Uterus (tissue), 4 donors: ENCODE data around the gene PHAF1. TPM values are rescaled to one million over a fixed set of nuclear protein-coding genes. Genes with fewer than 3 reads are reported as not detected.

Source experiments
- DNase-seq, 2 donors: peaks; one replicate each; pipeline ENCODE4 v3.0.0-alpha.2; 2019 to 2020
- H3K27ac ChIP-seq, 2 donors: fragments of 200-600 bp; sonication (generic); 1 replicate in 1 of 2; 2 replicates in 1 of 2; pipeline ENCODE4 v1.5.1; 2016 to 2018
- H3K27me3 ChIP-seq, 2 donors: fragments of 200-600 bp; sonication (generic); one replicate each; pipeline ENCODE4 v1.5.1; 2018 to 2019; ENCODE audit warnings: control low read depth in 1 of 2
- H3K36me3 ChIP-seq, 2 donors: fragments of 200-600 bp; sonication (generic); one replicate each; pipeline ENCODE4 v1.5.1; 2019; ENCODE audit warnings: control low read depth in 1 of 2
- H3K4me1 ChIP-seq, 2 donors: fragments of 200-600 bp; sonication (generic); one replicate each; pipeline ENCODE4 v1.5.1; 2018 to 2019; ENCODE audit warnings: control low read depth in 1 of 2
- H3K4me3 ChIP-seq, 2 donors: fragments of 200-600 bp; sonication (generic); 1 replicate in 1 of 2; 2 replicates in 1 of 2; pipeline ENCODE4 v1.5.1; 2018 to 2019; ENCODE audit warnings: mild to moderate bottlenecking in 1 of 2
- H3K9me3 ChIP-seq, 2 donors: fragments of 200-600 bp; sonication (generic); one replicate each; pipeline ENCODE4 v1.5.1; 2019; ENCODE audit warnings: control low read depth in 1 of 2
- CTCF ChIP-seq, 4 experiments: fragments of 200-600 bp in 2 of 4; fragments of 450-650 bp in 2 of 4; sonication (generic) in 2 of 4; IDR thresholded peaks; one replicate each; pipeline ENCODE4 v1.5.1; 2016 to 2019; ENCODE audit warnings: antibody characterized with exemption in 4 of 4, mild to moderate bottlenecking in 2 of 4, moderate library complexity in 1 of 4
- POLR2A ChIP-seq, 2 donors: fragments of 450-650 bp; IDR thresholded peaks; one replicate each; pipeline ENCODE4 v1.6.1; 2016; ENCODE audit warnings: antibody characterized with exemption in 2 of 2, mild to moderate bottlenecking in 1 of 2, moderate library complexity in 1 of 2
- intact Hi-C: fragments of 100-400 bp; cut with DNase I; formaldehyde crosslinking; loops from one replicate; pipeline ENCODE4 v1.15.1; 2023; ENCODE audit warnings: low total_unique reads
- total RNA-seq, 4 donors: library from RNA; depleted of rRNA in 3 of 4; stranded (reverse); fragments of >200 nt in 3 of 4; gene quantifications; one replicate each; pipeline versions ENCODE4 v1.1.0 to v1.2.4, GENCODE V29; 2014 to 2023
- donor health status: DM: yes; HTN: yes; CAD: no.

The PHAF1 gene
- total RNA-seq, 4 donors from 2014 or later = 12.3 to 27.1 (median 21.1) TPM

- Histone ChIP-seq H3K27ac (no peak overlapping the region), H3K36me3 (no peaks in the 10 kb centered on the region), H3K9me3 (no peaks in the 10 kb centered on the region), H3K27me3 (no peaks in the 10 kb centered on the region), H3K4me3 (no peak overlapping the region), H3K4me1 (no peaks in the 10 kb centered on the region)
- no peak for DNase-seq
- intact Hi-C loops = no loop called here
- TF ChIP-seq CTCF (IDR thresholded peaks at IDR 0.05) (no peak), POLR2A (IDR thresholded peaks at IDR 0.05) (no peak)
These were observed 35.2 kb downstream of the PHAF1 start for GRCh38 chr16:67144943-67145342.

GRCh38 chr16:67145746-67146145 lies 36.0 kb downstream of the PHAF1 start:
- DNase-seq = no peak
- H3K27ac ChIP-seq = no peak overlapping the region
- intact Hi-C loops = no loop called here
- no peaks in the 10 kb centered on the region for H3K9me3 ChIP-seq
- no peak overlapping the region for H3K4me3 ChIP-seq
- peaks cover 0 to 4% of the 10 kb centered on the region in 2 donors for H3K4me1 ChIP-seq
- TF ChIP-seq POLR2A (IDR thresholded peaks at IDR 0.05) = no peak
- H3K36me3 ChIP-seq = no peaks in the 10 kb centered on the region
- H3K27me3 ChIP-seq = no peaks in the 10 kb centered on the region

GRCh38 chr16:67146523-67147357 lies 37.0 kb downstream of the PHAF1 start:
- no peaks in the 10 kb centered on the region for H3K27me3 ChIP-seq
- H3K36me3 ChIP-seq = no peaks in the 10 kb centered on the region
- H3K9me3 ChIP-seq = no peaks in the 10 kb centered on the region
- no peak overlapping the region for H3K27ac ChIP-seq
- no peak overlapping the region for H3K4me3 ChIP-seq
- peaks cover 0 to 4% of the 10 kb centered on the region in 2 donors for H3K4me1 ChIP-seq
- TF ChIP-seq CTCF (IDR thresholded peaks at IDR 0.05) (no peak), POLR2A (IDR thresholded peaks at IDR 0.05) (no peak)
- intact Hi-C loops = no loop called here
- DNase-seq = no peak

- no peaks in the 10 kb centered on the region for H3K9me3 ChIP-seq
- peaks cover 0 to 4% of the 10 kb centered on the region in 2 donors for H3K4me1 ChIP-seq
- no peaks in the 10 kb centered on the region for H3K36me3 ChIP-seq
- intact Hi-C loops = no loop called here
- TF ChIP-seq CTCF (IDR thresholded peaks at IDR 0.05) (no peak), POLR2A (IDR thresholded peaks at IDR 0.05) (no peak)
- H3K4me3 ChIP-seq = no peak overlapping the region
- no peak overlapping the region for H3K27ac ChIP-seq
- DNase-seq = no peak
- H3K27me3 ChIP-seq = no peaks in the 10 kb centered on the region
These were observed 37.8 kb downstream of the PHAF1 start for GRCh38 chr16:67147437-67148140.

GRCh38 chr16:67148221-67148620 lies 38.5 kb downstream of the PHAF1 start:
- Histone ChIP-seq H3K27me3 (no peaks in the 10 kb centered on the region), H3K4me3 (no peak overlapping the region), H3K4me1 (peaks cover 0 to 4% of the 10 kb centered on the region in 2 donors), H3K36me3 (no peaks in the 10 kb centered on the region), H3K27ac (no peak overlapping the region), H3K9me3 (no peaks in the 10 kb centered on the region)
- intact Hi-C loops = no loop called here
- no peak for TF ChIP-seq POLR2A (IDR thresholded peaks at IDR 0.05)
- no peak for TF ChIP-seq CTCF (IDR thresholded peaks at IDR 0.05)
- DNase-seq = no peak
